ENCODE measurements around the gene PPFIBP2. TPM values are rescaled to one million over a fixed set of nuclear protein-coding genes. Genes with fewer than 3 reads are reported as not detected.
A peak's percentile ranks its signal among the peaks of the same experiment; 100 is the strongest.

PPFIBP2 gene
- total and polyA plus RNA-seq, 8 donors: 28.1 to 153 (median 71.9) TPM

DNA sequence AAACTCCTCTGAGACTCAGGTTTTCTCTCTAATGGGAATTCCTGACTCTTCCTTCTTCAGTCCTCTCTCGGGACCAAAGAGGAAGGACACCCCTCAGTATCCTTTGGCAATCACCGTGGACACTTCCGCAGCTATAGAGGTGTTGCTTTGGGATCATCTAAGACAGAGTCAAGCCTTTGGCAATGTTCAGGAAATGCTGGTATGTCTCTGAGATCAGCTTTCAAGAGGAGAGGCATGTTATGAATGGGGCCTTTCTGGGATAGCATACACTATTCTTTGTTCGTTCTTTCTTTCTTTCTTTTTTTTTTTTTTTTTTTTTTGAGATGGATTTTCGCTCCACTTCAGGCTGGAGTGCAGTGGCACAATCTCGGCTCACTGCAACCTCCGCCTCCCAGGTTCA lies 42.7 kb upstream of the PPFIBP2 start:
- Histone ChIP-seq H3K4me3 (no peak overlapping the region), H3K36me3 (peaks cover 0 to 13% (median 0%) of the 10 kb centered on the region in 4 donors), H3K4me1 (no peaks in the 10 kb centered on the region), H3K9me3 (no peaks in the 10 kb centered on the region), H3K27ac (no peak overlapping the region), H3K27me3 (no peaks in the 10 kb centered on the region)
- 90 to 96% (median 94%) methylated on average over 6 to 7 of the region's 7 CpGs for WGBS, 5 donors
- no peak for DNase-seq
- intact Hi-C loops (cut with DNase I; ENCODE audit: low total_unique reads): no loop called here
- TF ChIP-seq, protein P1, sequence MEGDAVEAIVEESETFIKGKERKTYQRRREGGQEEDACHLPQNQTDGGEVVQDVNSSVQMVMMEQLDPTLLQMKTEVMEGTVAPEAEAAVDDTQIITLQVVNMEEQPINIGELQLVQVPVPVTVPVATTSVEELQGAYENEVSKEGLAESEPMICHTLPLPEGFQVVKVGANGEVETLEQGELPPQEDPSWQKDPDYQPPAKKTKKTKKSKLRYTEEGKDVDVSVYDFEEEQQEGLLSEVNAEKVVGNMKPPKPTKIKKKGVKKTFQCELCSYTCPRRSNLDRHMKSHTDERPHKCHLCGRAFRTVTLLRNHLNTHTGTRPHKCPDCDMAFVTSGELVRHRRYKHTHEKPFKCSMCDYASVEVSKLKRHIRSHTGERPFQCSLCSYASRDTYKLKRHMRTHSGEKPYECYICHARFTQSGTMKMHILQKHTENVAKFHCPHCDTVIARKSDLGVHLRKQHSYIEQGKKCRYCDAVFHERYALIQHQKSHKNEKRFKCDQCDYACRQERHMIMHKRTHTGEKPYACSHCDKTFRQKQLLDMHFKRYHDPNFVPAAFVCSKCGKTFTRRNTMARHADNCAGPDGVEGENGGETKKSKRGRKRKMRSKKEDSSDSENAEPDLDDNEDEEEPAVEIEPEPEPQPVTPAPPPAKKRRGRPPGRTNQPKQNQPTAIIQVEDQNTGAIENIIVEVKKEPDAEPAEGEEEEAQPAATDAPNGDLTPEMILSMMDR (IDR thresholded peaks at IDR 0.05): no peak
- TF ChIP-seq POLR2A (IDR thresholded peaks at IDR 0.05) (no peak), EP300 (IDR thresholded peaks at IDR 0.05) (no peak), POLR2AphosphoS5 (IDR thresholded peaks at IDR 0.05) (no peak)

DNA sequence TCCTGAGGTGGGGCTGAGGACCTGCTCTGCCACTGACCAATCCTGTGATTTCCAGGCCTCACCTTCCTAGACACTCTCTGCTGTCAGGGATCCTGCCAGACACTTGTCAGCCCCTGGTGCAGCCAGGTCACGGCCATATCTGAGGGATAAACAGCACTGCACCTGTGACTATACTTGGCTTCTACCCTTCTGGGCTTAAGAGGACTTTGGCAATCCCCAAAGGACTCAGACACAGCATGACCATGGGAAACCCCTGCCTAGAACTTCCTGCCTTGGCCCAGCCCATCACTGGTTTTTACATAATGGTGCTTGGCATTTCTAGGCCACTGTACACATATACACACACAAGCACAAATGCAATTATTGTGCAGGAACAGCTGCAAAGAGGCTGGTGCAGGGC lies 40.1 kb upstream of the PPFIBP2 start:
- H3K36me3 ChIP-seq: peaks cover 0 to 9% (median 0%) of the 10 kb centered on the region in 4 donors
- DNase-seq: no peak

DNA sequence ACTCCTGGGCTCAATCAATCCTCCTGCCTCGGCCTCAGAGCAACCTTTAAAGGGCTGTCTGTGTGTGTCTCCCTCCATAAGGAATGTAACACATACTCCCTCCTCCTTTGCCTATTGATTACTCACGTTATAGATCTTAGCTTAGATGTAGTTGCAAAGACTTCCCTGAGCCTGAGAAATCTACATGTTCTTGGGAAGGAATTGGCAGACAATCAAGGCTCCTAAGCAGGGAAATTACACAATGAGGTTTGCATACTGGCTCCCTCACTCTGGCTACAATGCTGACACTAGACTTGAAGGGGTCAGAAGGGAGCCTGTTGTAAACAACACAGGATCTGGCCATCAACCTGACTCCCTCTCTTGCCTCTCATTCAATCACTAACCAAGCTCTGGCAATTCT lies 33.7 kb upstream of the PPFIBP2 start:
- H3K4me1 ChIP-seq: peaks cover 0 to 7% (median 0%) of the 10 kb centered on the region in 4 donors
- no peak overlapping the region for H3K4me3 ChIP-seq
- H3K9me3 ChIP-seq: no peaks in the 10 kb centered on the region
- H3K36me3 ChIP-seq: no peaks in the 10 kb centered on the region
- no peak overlapping the region for H3K27ac ChIP-seq
- TF ChIP-seq POLR2A (IDR thresholded peaks at IDR 0.05): no peak
- TF ChIP-seq, protein P1 (IDR thresholded peaks at IDR 0.05): no peak
- TF ChIP-seq POLR2AphosphoS5 (IDR thresholded peaks at IDR 0.05): no peak
- no peak for TF ChIP-seq EP300 (IDR thresholded peaks at IDR 0.05)
- intact Hi-C loops (cut with DNase I; ENCODE audit: low total_unique reads): no loop called here
- DNase-seq: peak in 1 of 2 donors; percentile 23
- 36 to 59% (median 43%) methylated on average over 2 of the region's 2 CpGs for WGBS, 5 donors
- no peaks in the 10 kb centered on the region for H3K27me3 ChIP-seq

More for the DNA sequence above, 40.1 kb upstream of the PPFIBP2 start:
- Histone ChIP-seq H3K4me3 (no peak overlapping the region), H3K9me3 (no peaks in the 10 kb centered on the region), H3K27me3 (no peaks in the 10 kb centered on the region), H3K4me1 (no peaks in the 10 kb centered on the region), H3K27ac (no peak overlapping the region)
- WGBS, 5 donors: 25 to 78% (median 71%) methylated on average over 1 of the region's 1 CpG
- TF ChIP-seq POLR2A (IDR thresholded peaks at IDR 0.05) (no peak), POLR2AphosphoS5 (IDR thresholded peaks at IDR 0.05) (no peak), EP300 (IDR thresholded peaks at IDR 0.05) (no peak)
- TF ChIP-seq, protein P1 (IDR thresholded peaks at IDR 0.05): no peak
- intact Hi-C loops (cut with DNase I; ENCODE audit: low total_unique reads): no loop called here

DNA sequence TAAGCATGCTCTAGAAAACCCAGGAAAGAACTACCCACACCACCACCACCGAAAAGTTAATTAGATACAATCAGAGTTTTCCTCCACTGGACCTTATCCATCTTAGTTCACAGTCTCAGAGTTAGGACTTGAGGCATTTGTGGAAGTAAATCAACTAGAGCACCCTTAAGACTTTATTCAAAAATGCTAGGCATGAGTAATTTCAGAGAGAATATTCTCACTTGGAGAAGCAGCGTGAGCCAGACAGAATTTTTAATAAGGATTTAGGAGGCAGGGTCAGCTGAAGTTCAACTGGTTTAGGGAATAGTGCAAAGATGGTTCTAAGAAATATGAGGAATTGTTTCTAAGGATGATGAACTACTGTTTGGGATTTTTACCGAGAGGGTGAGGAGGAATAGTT lies 29.7 kb upstream of the PPFIBP2 start:
- 71 to 82% (median 81%) methylated on average over 3 of the region's 3 CpGs for WGBS, 5 donors
- intact Hi-C loops (cut with DNase I; ENCODE audit: low total_unique reads): no loop called here
- Histone ChIP-seq H3K27me3 (no peaks in the 10 kb centered on the region), H3K4me3 (no peak overlapping the region), H3K9me3 (no peaks in the 10 kb centered on the region), H3K4me1 (peaks cover 0 to 7% (median 0%) of the 10 kb centered on the region in 4 donors), H3K36me3 (no peaks in the 10 kb centered on the region), H3K27ac (no peak overlapping the region)
- TF ChIP-seq, protein P1 (IDR thresholded peaks at IDR 0.05): no peak
- no peak for TF ChIP-seq EP300 (IDR thresholded peaks at IDR 0.05)
- no peak for TF ChIP-seq POLR2A (IDR thresholded peaks at IDR 0.05)
- TF ChIP-seq POLR2AphosphoS5 (IDR thresholded peaks at IDR 0.05): no peak
- DNase-seq: no peak

All from stomach (tissue), 9 donors.